ENCODE data around the gene NCL. TPM values are rescaled to one million over a fixed set of nuclear protein-coding genes. Genes with fewer than 3 reads are reported as not detected.
"Not testable (repeated sequence)": the region's sequence is repeated elsewhere in the genome, so short reads cannot be mapped to it uniquely, and the experiment has no call there.

NCL gene
- total RNA-seq, 1 donor from 2014 or later: 354 TPM

DNA sequence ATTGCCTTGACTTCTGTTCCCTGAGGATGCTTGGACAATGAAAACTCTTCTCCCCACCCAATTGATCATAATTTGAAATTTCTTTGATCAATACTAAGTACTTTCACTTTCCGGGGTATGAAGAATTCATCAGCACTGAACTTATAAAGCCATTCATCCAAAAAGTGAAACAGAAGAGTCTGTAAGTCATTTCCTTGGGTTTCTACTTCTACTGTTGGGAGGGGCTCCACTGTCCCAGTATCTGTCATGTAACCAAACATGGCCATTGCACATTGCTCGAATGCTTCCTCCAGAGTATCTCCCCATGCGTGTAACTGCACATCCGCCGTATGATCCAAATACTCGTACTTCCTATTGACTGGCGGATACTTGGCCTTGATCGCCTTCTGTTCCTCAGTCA lies 30.3 kb downstream of the NCL start:
- Histone ChIP-seq H3K9me3 (ENCODE audit: low read depth) (no peaks in the 10 kb centered on the region), H3K4me2 (no peak overlapping the region), H3K9ac (no peak overlapping the region), H2AFZ (replicated peaks) (no peak overlapping the region), H3K79me2 (ENCODE audit: low read depth) (no peaks in the 10 kb centered on the region), H3K27ac (no peak overlapping the region), H3F3A (ENCODE audit: low read depth) (no peaks in the 10 kb centered on the region), H3K27me3 (no peaks in the 10 kb centered on the region), H3K36me3 (no peaks in the 10 kb centered on the region), H3K4me3 (no peak overlapping the region), H3K4me1 (no peaks in the 10 kb centered on the region), H4K20me1 (ENCODE audit: low read depth) (no peaks in the 10 kb centered on the region)
- Mint-ChIP-seq H3K27me3 (ENCODE audit: insufficient read depth, low read depth) (peaks cover 3% of the 10 kb centered on the region), H3K9me3 (no peaks in the 10 kb centered on the region), H3K27ac (no peak overlapping the region), H3K36me3 (no peaks in the 10 kb centered on the region), H3K4me3 (no peak overlapping the region), H3K4me1 (peaks cover 2% of the 10 kb centered on the region)
- no peak for TF ChIP-seq CTCF (IDR thresholded peaks at IDR 0.05)
- TF ChIP-seq EZH2 (IDR thresholded peaks at IDR 0.05): no peak
- no peak for TF ChIP-seq EZH2phosphoT487 (IDR thresholded peaks at IDR 0.05)
- no peak for DNase-seq (ENCODE audit: low spot score)

DNA sequence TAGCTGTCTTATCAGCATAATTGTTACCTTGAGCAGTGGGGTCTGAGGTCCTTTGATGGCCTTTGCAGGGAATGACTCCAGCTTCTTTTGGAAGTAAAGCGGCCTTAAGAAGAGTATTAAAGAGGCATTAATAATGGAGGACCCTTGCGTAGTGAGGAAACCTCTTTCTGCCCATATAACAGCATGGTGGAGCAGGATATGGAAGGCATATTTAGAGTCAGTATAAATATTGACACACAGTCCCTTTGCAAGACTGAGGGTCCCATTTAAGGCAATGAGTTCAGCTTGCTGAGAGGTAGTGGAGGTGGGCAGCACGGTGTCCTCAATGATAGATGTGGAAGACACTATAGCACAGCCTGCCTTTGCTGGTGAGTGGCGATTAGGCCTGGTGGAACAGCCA lies 32.7 kb downstream of the NCL start:
- Histone ChIP-seq H3K79me2 (ENCODE audit: low read depth) (no peaks in the 10 kb centered on the region), H3K27ac (no peak overlapping the region), H3K27me3 (no peaks in the 10 kb centered on the region), H4K20me1 (ENCODE audit: low read depth) (no peaks in the 10 kb centered on the region), H3K4me3 (no peak overlapping the region), H3K9ac (no peak overlapping the region), H3K4me1 (no peaks in the 10 kb centered on the region), H3K36me3 (no peaks in the 10 kb centered on the region), H2AFZ (replicated peaks) (no peak overlapping the region), H3K4me2 (no peak overlapping the region), H3K9me3 (ENCODE audit: low read depth) (no peaks in the 10 kb centered on the region), H3F3A (ENCODE audit: low read depth) (no peaks in the 10 kb centered on the region)
- DNase-seq (ENCODE audit: low spot score): no peak
- Mint-ChIP-seq H3K27ac (no peak overlapping the region), H3K36me3 (no peaks in the 10 kb centered on the region), H3K27me3 (ENCODE audit: insufficient read depth, low read depth) (peaks cover 3% of the 10 kb centered on the region), H3K4me3 (no peak overlapping the region), H3K4me1 (peaks cover 2% of the 10 kb centered on the region), H3K9me3 (no peaks in the 10 kb centered on the region)
- TF ChIP-seq CTCF (IDR thresholded peaks at IDR 0.05) (no peak), EZH2 (IDR thresholded peaks at IDR 0.05) (no peak), EZH2phosphoT487 (IDR thresholded peaks at IDR 0.05) (no peak)

DNA sequence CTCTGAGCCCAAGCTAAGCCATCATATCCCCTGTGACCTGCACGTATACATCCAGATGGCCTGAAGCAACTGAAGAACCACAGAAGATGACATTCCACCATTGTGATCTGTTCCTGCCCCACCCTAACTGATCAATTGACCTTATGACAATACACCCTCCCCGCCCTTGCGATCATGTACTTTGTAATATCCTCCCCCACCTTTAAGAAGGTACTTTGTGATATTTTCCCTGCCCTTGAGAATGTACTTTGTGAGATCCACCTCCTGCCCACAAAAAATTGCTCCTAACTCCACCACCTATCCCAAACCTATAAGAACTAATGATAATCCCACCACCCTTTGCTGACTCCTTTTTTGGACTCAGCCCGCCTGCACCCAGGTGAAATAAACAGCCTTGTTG lies 33.8 kb downstream of the NCL start:
- H3K4me3 ChIP-seq; H3K9me3 ChIP-seq (ENCODE audit: low read depth); H3K27me3 Mint-ChIP-seq (ENCODE audit: insufficient read depth, low read depth); H3K27ac Mint-ChIP-seq; H3K9ac ChIP-seq; H3K79me2 ChIP-seq (ENCODE audit: low read depth); H3K4me1 ChIP-seq; H3K27me3 ChIP-seq; H3K4me2 ChIP-seq; H2AFZ ChIP-seq (replicated peaks); H3K36me3 ChIP-seq; H3K36me3 Mint-ChIP-seq; DNase-seq (ENCODE audit: low spot score); H3K4me1 Mint-ChIP-seq; H3K9me3 Mint-ChIP-seq; H4K20me1 ChIP-seq (ENCODE audit: low read depth); H3K27ac ChIP-seq; H3F3A ChIP-seq (ENCODE audit: low read depth); H3K4me3 Mint-ChIP-seq: not testable (repeated sequence)

- no peaks in the 10 kb centered on the region for H3F3A ChIP-seq (ENCODE audit: low read depth)
- H3K9ac ChIP-seq: no peak overlapping the region
- no peaks in the 10 kb centered on the region for H3K27me3 ChIP-seq
- no peak overlapping the region for H3K27ac Mint-ChIP-seq
- H3K4me1 ChIP-seq: no peaks in the 10 kb centered on the region
- H3K36me3 ChIP-seq: no peaks in the 10 kb centered on the region
- H4K20me1 ChIP-seq (ENCODE audit: low read depth): no peaks in the 10 kb centered on the region
- no peaks in the 10 kb centered on the region for H3K9me3 ChIP-seq (ENCODE audit: low read depth)
- H3K4me1 Mint-ChIP-seq: peaks cover 2% of the 10 kb centered on the region
- H3K4me3 Mint-ChIP-seq: no peak overlapping the region
- peaks cover 3% of the 10 kb centered on the region for H3K27me3 Mint-ChIP-seq (ENCODE audit: insufficient read depth, low read depth)
- no peak overlapping the region for H3K4me3 ChIP-seq
- no peak overlapping the region for H3K27ac ChIP-seq
- no peak overlapping the region for H3K4me2 ChIP-seq
- H3K9me3 Mint-ChIP-seq: peaks cover 3% of the 10 kb centered on the region
- TF ChIP-seq CTCF (IDR thresholded peaks at IDR 0.05): no peak
- no peak for TF ChIP-seq EZH2phosphoT487 (IDR thresholded peaks at IDR 0.05)
- TF ChIP-seq EZH2 (IDR thresholded peaks at IDR 0.05): no peak
- no peak for DNase-seq (ENCODE audit: low spot score)
- no peaks in the 10 kb centered on the region for H3K36me3 Mint-ChIP-seq
- no peak overlapping the region for H2AFZ ChIP-seq (replicated peaks)
- no peaks in the 10 kb centered on the region for H3K79me2 ChIP-seq (ENCODE audit: low read depth)
These were observed 34.4 kb downstream of the NCL start for GRCh38 chr2:231429901-231430300.

All from neural progenitor cell (in vitro differentiated cells).